AG04450 (cell line): ENCODE measurements around the gene S100Z. TPM values are rescaled to one million over a fixed set of nuclear protein-coding genes. Genes with fewer than 3 reads are reported as not detected.

Experiments
- polyA plus RNA-seq: library from polyadenylated mRNA; depleted of rRNA; stranded (reverse); fragments of >200 nt; gene quantifications from 2 replicates; pipeline ENCODE4 v1.2.3, GENCODE V29; 2011; rRNA removed
- small RNA-seq: library from RNA; depleted of rRNA; stranded (forward); fragments of <200 nt; gene quantifications from one replicate; pipeline ENCODE3, GENCODE V24; 2012; ENCODE audit warnings: low read depth; ENCODE audit not compliant: insufficient read length

S100Z gene
- polyA plus RNA-seq, 1 experiment, result not detected

Small RNA genes within 50 kb of the gene (small RNA-seq; reads per million reads assigned to genes)
- not detected for gene RN7SL208P
- gene RNU6ATAC36P, result not detected

Other genes starting within 250 kb of the S100Z start
- gene F2RL2, start 226.6 kb upstream of the S100Z start, polyA plus RNA-seq, result 83.1 and 89.6 TPM in 2 replicates
- 289 and 324 TPM in 2 replicates for gene F2R, start 133.9 kb upstream of the S100Z start, polyA plus RNA-seq
- gene F2RL1, start 31.0 kb upstream of the S100Z start, polyA plus RNA-seq, result 11.0 and 11.4 TPM in 2 replicates
- gene CRHBP, start 103.0 kb downstream of the S100Z start, polyA plus RNA-seq, result 0.33 and 0.61 TPM in 2 replicates
- 13.4 and 22.8 TPM in 2 replicates for gene AGGF1, start 180.4 kb downstream of the S100Z start, polyA plus RNA-seq
- gene ZBED3, start 237.3 kb downstream of the S100Z start, polyA plus RNA-seq, result 7.3 TPM in 2 replicates